ENCODE results near the gene FAAH2.
"Not testable (repeated sequence)": the region's sequence is repeated elsewhere in the genome, so short reads cannot be mapped to it uniquely, and the experiment has no call there.

Gene FAAH2

GRCh38 chrX:57267308-57267707 lies 19.2 kb upstream of the FAAH2 start:
- DNase-seq (ENCODE audit: low spot score): no peak
- in situ Hi-C loops (cut with MboI; ENCODE audit: low pct_unique_long_range_greater_than_20kb, low sequenced_read_pairs, unreplicated experiment): no loop called here
- TF ChIP-seq, protein P1, sequence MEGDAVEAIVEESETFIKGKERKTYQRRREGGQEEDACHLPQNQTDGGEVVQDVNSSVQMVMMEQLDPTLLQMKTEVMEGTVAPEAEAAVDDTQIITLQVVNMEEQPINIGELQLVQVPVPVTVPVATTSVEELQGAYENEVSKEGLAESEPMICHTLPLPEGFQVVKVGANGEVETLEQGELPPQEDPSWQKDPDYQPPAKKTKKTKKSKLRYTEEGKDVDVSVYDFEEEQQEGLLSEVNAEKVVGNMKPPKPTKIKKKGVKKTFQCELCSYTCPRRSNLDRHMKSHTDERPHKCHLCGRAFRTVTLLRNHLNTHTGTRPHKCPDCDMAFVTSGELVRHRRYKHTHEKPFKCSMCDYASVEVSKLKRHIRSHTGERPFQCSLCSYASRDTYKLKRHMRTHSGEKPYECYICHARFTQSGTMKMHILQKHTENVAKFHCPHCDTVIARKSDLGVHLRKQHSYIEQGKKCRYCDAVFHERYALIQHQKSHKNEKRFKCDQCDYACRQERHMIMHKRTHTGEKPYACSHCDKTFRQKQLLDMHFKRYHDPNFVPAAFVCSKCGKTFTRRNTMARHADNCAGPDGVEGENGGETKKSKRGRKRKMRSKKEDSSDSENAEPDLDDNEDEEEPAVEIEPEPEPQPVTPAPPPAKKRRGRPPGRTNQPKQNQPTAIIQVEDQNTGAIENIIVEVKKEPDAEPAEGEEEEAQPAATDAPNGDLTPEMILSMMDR (IDR thresholded peaks at IDR 0.05; ENCODE audit: extremely low read depth, insufficient read depth, missing control alignments): no peak

GRCh38 chrX:57270980-57271379 lies 15.5 kb upstream of the FAAH2 start:
- in situ Hi-C loops (cut with MboI; ENCODE audit: low pct_unique_long_range_greater_than_20kb, low sequenced_read_pairs, unreplicated experiment): no loop called here
- DNase-seq (ENCODE audit: low spot score): no peak
- TF ChIP-seq, protein P1 (IDR thresholded peaks at IDR 0.05; ENCODE audit: extremely low read depth, insufficient read depth, missing control alignments): no peak

- in situ Hi-C loops (cut with MboI; ENCODE audit: low pct_unique_long_range_greater_than_20kb, low sequenced_read_pairs, unreplicated experiment): no loop called here
- TF ChIP-seq, protein P1 (IDR thresholded peaks at IDR 0.05; ENCODE audit: extremely low read depth, insufficient read depth, missing control alignments): no peak
- DNase-seq (ENCODE audit: low spot score): no peak
Observed at GRCh38 chrX:57282568-57282967, 3.9 kb upstream of the FAAH2 start.

DNA sequence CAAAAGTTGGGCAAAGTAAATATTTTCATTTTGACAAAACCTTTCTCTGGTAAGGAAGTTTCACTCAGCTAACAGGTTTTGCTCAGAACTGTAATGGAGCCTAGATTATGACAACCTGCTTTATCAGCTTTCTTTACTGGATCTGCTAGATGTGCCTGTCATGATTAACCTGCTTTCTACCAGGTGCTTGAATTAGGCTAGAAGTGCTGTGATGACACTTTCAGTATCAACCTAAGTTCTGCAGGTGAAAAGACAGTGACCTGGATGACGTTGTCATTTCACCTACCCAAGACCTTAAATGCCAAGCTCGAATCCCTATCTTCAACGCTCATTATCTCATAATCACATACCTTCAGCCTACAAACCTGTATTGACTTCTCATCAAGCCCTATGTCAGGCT lies 1.5 kb upstream of the FAAH2 start:
- in situ Hi-C loops (cut with MboI; ENCODE audit: low pct_unique_long_range_greater_than_20kb, low sequenced_read_pairs, unreplicated experiment): no loop called here
- DNase-seq (ENCODE audit: low spot score): no peak
- TF ChIP-seq, protein P1 (IDR thresholded peaks at IDR 0.05; ENCODE audit: extremely low read depth, insufficient read depth, missing control alignments): no peak

- in situ Hi-C loops (cut with MboI; ENCODE audit: low pct_unique_long_range_greater_than_20kb, low sequenced_read_pairs, unreplicated experiment): no loop called here
- TF ChIP-seq, protein P1 (IDR thresholded peaks at IDR 0.05; ENCODE audit: extremely low read depth, insufficient read depth, missing control alignments): no peak
- no peak for DNase-seq (ENCODE audit: low spot score)
Observed at GRCh38 chrX:57289089-57289488, 2.6 kb downstream of the FAAH2 start.

DNA sequence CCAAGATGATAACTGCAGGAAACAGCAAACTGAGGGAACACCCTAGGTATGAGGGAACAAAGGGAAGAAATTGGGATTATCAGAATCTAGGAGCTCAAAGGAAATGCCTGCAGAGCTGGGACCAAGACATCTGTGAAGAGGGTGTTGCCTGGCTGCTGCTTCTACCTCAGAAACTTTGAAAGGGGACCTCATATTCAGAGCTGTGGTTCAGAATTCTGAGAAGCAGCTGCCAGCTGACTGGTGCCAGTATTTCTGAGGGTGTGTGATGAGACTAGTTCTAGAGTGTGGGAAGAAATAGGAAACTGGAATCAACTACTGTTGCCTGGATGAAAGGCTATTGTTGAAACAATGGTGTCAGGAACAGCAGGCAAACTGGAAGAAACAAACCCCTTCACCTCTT lies 8.5 kb downstream of the FAAH2 start:
- in situ Hi-C loops (cut with MboI; ENCODE audit: low pct_unique_long_range_greater_than_20kb, low sequenced_read_pairs, unreplicated experiment): no loop called here
- TF ChIP-seq, protein P1 (IDR thresholded peaks at IDR 0.05; ENCODE audit: extremely low read depth, insufficient read depth, missing control alignments): no peak
- DNase-seq (ENCODE audit: low spot score): no peak

- DNase-seq (ENCODE audit: low spot score); in situ Hi-C loops (cut with MboI; ENCODE audit: low pct_unique_long_range_greater_than_20kb, low sequenced_read_pairs, unreplicated experiment): not testable (repeated sequence)
Observed at GRCh38 chrX:57295679-57296078, 9.2 kb downstream of the FAAH2 start.

Data from GM13977 (cell line).